Neuronal stem cell (in vitro differentiated cells): ENCODE results near the gene NBAS.

Experiments
- DNase-seq: peaks from one replicate; pipeline ENCODE4 v3.0.0-alpha.2; 2013; ENCODE audit warnings: low spot score
- H2AFZ ChIP-seq: one replicate; pipeline ENCODE4 v1.6.1; 2013; ENCODE audit warnings: mild to moderate bottlenecking, low read length, inconsistent platforms
- H2AK5ac ChIP-seq: 2 replicates; pipeline ENCODE4 v1.6.1; 2013; ENCODE audit warnings: low read depth, mild to moderate bottlenecking, inconsistent platforms, low read length, moderate library complexity, mixed read lengths
- H2BK120ac ChIP-seq: 2 replicates; pipeline ENCODE4 v1.6.1; 2013; ENCODE audit warnings: low read depth, mild to moderate bottlenecking, inconsistent platforms, low read length, moderate library complexity, mixed read lengths
- H2BK12ac ChIP-seq: one replicate; pipeline ENCODE4 v1.6.1; 2013; ENCODE audit warnings: low read length, inconsistent platforms
- H2BK15ac ChIP-seq: 2 replicates; pipeline ENCODE4 v1.6.1; 2013; ENCODE audit warnings: mild to moderate bottlenecking, low read length, inconsistent platforms, mixed read lengths
- H2BK5ac ChIP-seq: one replicate; pipeline ENCODE4 v1.6.1; 2013; ENCODE audit warnings: inconsistent platforms, mild to moderate bottlenecking, low read length, moderate library complexity
- H3K14ac ChIP-seq: one replicate; pipeline ENCODE4 v1.6.1; 2013; ENCODE audit warnings: low read length, inconsistent platforms
- H3K18ac ChIP-seq: 2 replicates; pipeline ENCODE4 v1.6.1; 2013; ENCODE audit warnings: low read length, inconsistent platforms
- H3K23ac ChIP-seq: 2 replicates; pipeline ENCODE4 v1.6.1; 2013; ENCODE audit warnings: low read depth, mild to moderate bottlenecking, mixed read lengths, low read length, inconsistent platforms; ENCODE audit not compliant: poor library complexity
- H3K27ac ChIP-seq: replicated peaks from 3 replicates; pipeline ENCODE4 v1.5.1; 2013; ENCODE audit warnings: low read length, inconsistent platforms
- H3K27me3 ChIP-seq, 3 experiments: 2 replicates each; pipeline ENCODE4 v1.6.1; 2013; ENCODE audit warnings: low read length in 3 of 3, mild to moderate bottlenecking in 2 of 3, inconsistent platforms in 1 of 3, low read depth in 1 of 3, mixed read lengths in 1 of 3, moderate library complexity in 1 of 3; ENCODE audit not compliant: control insufficient read depth in 3 of 3, insufficient read depth in 3 of 3
- H3K36me3 ChIP-seq, 2 donors: replicated peaks in 1 of 2; 2 replicates each; pipeline ENCODE4 v1.6.1; 2013; ENCODE audit warnings: low read length in 2 of 2; ENCODE audit not compliant: control insufficient read depth in 2 of 2, insufficient read depth in 2 of 2
- H3K4ac ChIP-seq: 2 replicates; pipeline ENCODE4 v1.6.1; 2013; ENCODE audit warnings: inconsistent platforms, mild to moderate bottlenecking, low read length, moderate library complexity
- H3K4me1 ChIP-seq, 2 donors: 1 replicate in 1 of 2; 2 replicates in 1 of 2; pipeline ENCODE4 v1.6.1; 2013; ENCODE audit warnings: low read length in 2 of 2, low read depth in 1 of 2; ENCODE audit not compliant: control insufficient read depth in 2 of 2, insufficient read depth in 1 of 2
- H3K4me2 ChIP-seq: one replicate; pipeline ENCODE4 v1.6.1; 2013; ENCODE audit warnings: mild to moderate bottlenecking, low read length, inconsistent platforms; ENCODE audit not compliant: insufficient read depth, poor library complexity, severe bottlenecking
- H3K4me3 ChIP-seq, 2 donors: 2 replicates each; pipeline ENCODE4 v1.5.1; 2013; ENCODE audit warnings: low read length in 2 of 2, mild to moderate bottlenecking in 2 of 2, inconsistent platforms in 1 of 2, moderate library complexity in 1 of 2
- H3K79me1 ChIP-seq: one replicate; pipeline ENCODE4 v1.6.1; 2013; ENCODE audit warnings: low read depth, mild to moderate bottlenecking, inconsistent platforms, low read length, moderate library complexity
- H3K9ac ChIP-seq: one replicate; pipeline ENCODE4 v1.6.1; 2013; ENCODE audit warnings: mild to moderate bottlenecking, low read depth, low read length, inconsistent platforms; ENCODE audit not compliant: poor library complexity
- H3K9me3 ChIP-seq, 2 donors: replicated peaks in 1 of 2; 2 replicates each; pipeline versions ENCODE3 to v1.6.1; 2013; ENCODE audit warnings: low read length in 2 of 2, mild to moderate bottlenecking in 2 of 2, inconsistent platforms in 1 of 2, low read depth in 1 of 2, mixed read lengths in 1 of 2, moderate library complexity in 1 of 2; ENCODE audit not compliant: control insufficient read depth in 2 of 2, insufficient read depth in 1 of 2
- H4K8ac ChIP-seq: one replicate; pipeline ENCODE4 v1.6.1; 2013; ENCODE audit warnings: low read depth, mild to moderate bottlenecking, inconsistent platforms, low read length, moderate library complexity
- H4K91ac ChIP-seq: one replicate; pipeline ENCODE4 v1.6.1; 2013; ENCODE audit warnings: low read length, low read depth, mild to moderate bottlenecking, inconsistent platforms; ENCODE audit not compliant: poor library complexity
- WGBS, 2 donors: extraction: QIAGEN DNeasy Blood & Tissue Kit; methylation state at CpG; one replicate each; pipeline ENCODE4 v1.1.7; 2013; ENCODE audit warnings: missing lambda C conversion rate in 2 of 2, mixed read lengths in 1 of 2; ENCODE audit not compliant: insufficient read length in 2 of 2, insufficient replicate concordance in 1 of 2; ENCODE audit errors: extremely low coverage in 2 of 2; 5-methylcytosine and 5-hydroxymethylcytosine counted together

Gene NBAS

GRCh38 chr2:15271276-15271675 is 289.9 kb downstream of the NBAS start:
- no peak for DNase-seq
- no CpG with 5 or more reads among the region's 3 CpGs for WGBS, 2 donors

GRCh38 chr2:15269043-15269442 is 292.1 kb downstream of the NBAS start:
- no CpG with 5 or more reads among the region's 4 CpGs for WGBS, 2 donors
- DNase-seq, result no peak
- Histone ChIP-seq H3K9ac (no peak overlapping the region), H3K27ac (no peak overlapping the region), H4K8ac (no peak overlapping the region), H3K18ac (no peak overlapping the region), H3K4me2 (no peak overlapping the region), H3K4me1 (peaks cover 0 to 1% of the 10 kb centered on the region in 2 donors), H2BK15ac (no peak overlapping the region), H3K14ac (no peak overlapping the region), H3K79me1 (no peaks in the 10 kb centered on the region), H3K4me3 (no peak overlapping the region), H2BK12ac (no peak overlapping the region), H3K36me3 (peaks cover 0 to 4% of the 10 kb centered on the region in 2 donors), H2AK5ac (no peak overlapping the region), H2BK120ac (no peak overlapping the region), H3K23ac (no peak overlapping the region), H2BK5ac (no peak overlapping the region), H3K4ac (no peak overlapping the region), H3K9me3 (no peaks in the 10 kb centered on the region), H3K27me3 (no peaks in the 10 kb centered on the region), H4K91ac (no peak overlapping the region), H2AFZ (no peak overlapping the region)

More at GRCh38 chr2:15271276-15271675, 289.9 kb downstream of the NBAS start:
- no peak overlapping the region for H4K8ac ChIP-seq
- no peaks in the 10 kb centered on the region for H3K79me1 ChIP-seq
- no peak overlapping the region for H2AFZ ChIP-seq
- H3K4me2 ChIP-seq, result no peak overlapping the region
- H4K91ac ChIP-seq, result no peak overlapping the region
- H3K9me3 ChIP-seq, result no peaks in the 10 kb centered on the region
- H3K4ac ChIP-seq, result no peak overlapping the region
- peaks cover 2 to 21% of the 10 kb centered on the region in 2 donors for H3K36me3 ChIP-seq
- no peak overlapping the region for H2AK5ac ChIP-seq
- no peak overlapping the region for H3K9ac ChIP-seq
- H3K4me3 ChIP-seq, result no peak overlapping the region
- no peak overlapping the region for H3K27ac ChIP-seq
- H3K18ac ChIP-seq, result no peak overlapping the region
- no peaks in the 10 kb centered on the region for H3K27me3 ChIP-seq
- H2BK120ac ChIP-seq, result no peak overlapping the region
- no peak overlapping the region for H3K14ac ChIP-seq
- no peak overlapping the region for H2BK15ac ChIP-seq
- peaks cover 0 to 1% of the 10 kb centered on the region in 2 donors for H3K4me1 ChIP-seq
- H3K23ac ChIP-seq, result no peak overlapping the region
- no peak overlapping the region for H2BK12ac ChIP-seq
- no peak overlapping the region for H2BK5ac ChIP-seq

GRCh38 chr2:15265889-15266288 is 295.2 kb downstream of the NBAS start:
- no peak overlapping the region for H2BK120ac ChIP-seq
- no peak overlapping the region for H4K8ac ChIP-seq
- H2AFZ ChIP-seq, result no peak overlapping the region
- H3K18ac ChIP-seq, result no peak overlapping the region
- no peak for DNase-seq
- no peak overlapping the region for H2AK5ac ChIP-seq
- no peak overlapping the region for H2BK12ac ChIP-seq
- H2BK5ac ChIP-seq, result no peak overlapping the region
- H3K36me3 ChIP-seq, result no peaks in the 10 kb centered on the region
- H3K4me1 ChIP-seq, result peaks cover 0 to 1% of the 10 kb centered on the region in 2 donors
- WGBS, 2 donors, result no CpG with 5 or more reads among the region's 3 CpGs
- no peaks in the 10 kb centered on the region for H3K79me1 ChIP-seq
- H3K23ac ChIP-seq, result no peak overlapping the region
- no peaks in the 10 kb centered on the region for H3K9me3 ChIP-seq
- no peak overlapping the region for H4K91ac ChIP-seq
- H3K27ac ChIP-seq, result no peak overlapping the region
- H3K4me2 ChIP-seq, result no peak overlapping the region
- H3K4me3 ChIP-seq, result no peak overlapping the region
- H3K9ac ChIP-seq, result no peak overlapping the region
- H3K14ac ChIP-seq, result no peak overlapping the region
- H3K27me3 ChIP-seq, result no peaks in the 10 kb centered on the region
- no peak overlapping the region for H2BK15ac ChIP-seq
- no peak overlapping the region for H3K4ac ChIP-seq

DNA sequence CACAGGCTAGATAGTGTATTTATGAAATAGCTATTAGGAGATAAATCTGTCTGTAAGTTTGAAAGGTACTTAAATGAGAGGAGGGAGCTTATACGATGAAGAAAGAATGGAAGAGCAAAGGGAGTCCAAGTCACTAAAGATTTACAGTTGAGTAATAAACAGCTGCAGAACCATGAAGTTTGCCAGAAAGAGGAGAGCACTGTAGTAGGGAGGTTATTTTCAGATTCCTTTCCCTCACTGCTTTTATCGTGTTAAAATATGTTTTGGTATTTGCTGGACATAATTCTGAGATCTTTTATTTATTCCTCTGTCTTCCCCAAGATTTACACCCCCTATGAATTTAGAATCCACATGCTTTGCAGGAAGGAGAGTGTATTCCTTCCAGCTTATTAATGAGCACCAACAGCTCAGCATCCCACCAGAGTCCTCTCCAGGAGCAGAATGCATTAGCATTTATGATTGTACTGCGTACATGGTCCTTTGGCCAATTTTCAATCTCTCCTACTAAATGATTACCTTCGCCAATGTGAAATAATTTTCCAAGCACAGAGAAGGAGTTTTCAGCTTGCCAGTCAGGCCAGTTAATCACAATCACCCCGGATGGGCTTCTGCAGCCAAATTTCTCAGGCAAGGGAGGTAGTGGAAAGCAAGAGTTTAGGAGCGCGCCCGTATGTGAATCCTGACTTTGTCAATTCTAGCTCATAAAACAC is 297.0 kb downstream of the NBAS start:
- no peak overlapping the region for H2BK120ac ChIP-seq
- H3K4me3 ChIP-seq, result no peak overlapping the region
- H3K18ac ChIP-seq, result no peak overlapping the region
- H4K91ac ChIP-seq, result no peak overlapping the region
- H2AFZ ChIP-seq, result no peak overlapping the region
- H2AK5ac ChIP-seq, result no peak overlapping the region
- no peak overlapping the region for H2BK15ac ChIP-seq
- H2BK5ac ChIP-seq, result no peak overlapping the region
- H3K9me3 ChIP-seq, result peaks cover 0 to 1% of the 10 kb centered on the region in 2 donors
- WGBS, 2 donors, result no CpG with 5 or more reads among the region's 8 CpGs
- no peak overlapping the region for H3K9ac ChIP-seq
- H4K8ac ChIP-seq, result no peak overlapping the region
- H3K4ac ChIP-seq, result no peak overlapping the region
- H3K27ac ChIP-seq, result no peak overlapping the region
- no peak for DNase-seq
- H3K36me3 ChIP-seq, result no peaks in the 10 kb centered on the region
- H3K4me1 ChIP-seq, result peaks cover 4 to 6% of the 10 kb centered on the region in 2 donors
- H3K23ac ChIP-seq, result no peak overlapping the region
- H2BK12ac ChIP-seq, result no peak overlapping the region
- no peak overlapping the region for H3K4me2 ChIP-seq
- H3K79me1 ChIP-seq, result no peaks in the 10 kb centered on the region
- no peak overlapping the region for H3K14ac ChIP-seq
- no peaks in the 10 kb centered on the region for H3K27me3 ChIP-seq
